MM.1S (cell line): ENCODE results near the gene MAN1C1.

Experiments
- DNase-seq: peaks from one replicate; pipeline ENCODE4 v3.0.0-alpha.2; 2015
- H2AFZ ChIP-seq: fragments of 300-600 bp; sonication (generic); 2 replicates; pipeline ENCODE4 v1.6.0; 2016; ENCODE audit warnings: antibody characterized with exemption, low read length
- H3F3A ChIP-seq: fragments of 300-600 bp; sonication (generic); 2 replicates; pipeline ENCODE4 v1.6.1; 2016; ENCODE audit warnings: mild to moderate bottlenecking, antibody characterized with exemption, low read length, moderate library complexity, mixed read lengths; ENCODE audit not compliant: insufficient read depth
- H3K27ac ChIP-seq: fragments of 300-600 bp; sonication (generic); 2 replicates; pipeline ENCODE4 v1.5.1; 2016; ENCODE audit warnings: mild to moderate bottlenecking, low read length
- H3K27me3 ChIP-seq: fragments of 300-600 bp; sonication (generic); replicated peaks from 2 replicates; pipeline ENCODE4 v1.6.0; 2016; ENCODE audit warnings: low read length; ENCODE audit not compliant: insufficient read depth
- H3K36me3 ChIP-seq: fragments of 300-600 bp; sonication (generic); replicated peaks from 2 replicates; pipeline ENCODE4 v1.6.1; 2016; ENCODE audit warnings: mild to moderate bottlenecking, low read length, mixed read lengths; ENCODE audit not compliant: insufficient read depth
- H3K4me1 ChIP-seq: fragments of 300-600 bp; sonication (generic); 2 replicates; pipeline ENCODE4 v1.6.1; 2016; ENCODE audit warnings: low read length, mixed read lengths
- H3K4me2 ChIP-seq: fragments of 300-600 bp; sonication (generic); 2 replicates; pipeline ENCODE4 v1.6.0; 2016; ENCODE audit warnings: low read depth, low read length
- H3K4me3 ChIP-seq: fragments of 300-600 bp; sonication (generic); 2 replicates; pipeline ENCODE4 v1.5.1; 2016; ENCODE audit warnings: low read length, mixed read lengths
- H3K79me2 ChIP-seq: fragments of 300-600 bp; sonication (generic); 2 replicates; pipeline ENCODE4 v1.6.1; 2016; ENCODE audit warnings: mixed run types, low read length, mixed read lengths
- H3K9ac ChIP-seq: fragments of 300-600 bp; sonication (generic); 2 replicates; pipeline ENCODE4 v1.6.1; 2016; ENCODE audit warnings: low read length, mixed read lengths
- H3K9me2 ChIP-seq: fragments of 300-600 bp; sonication (generic); replicated peaks from 2 replicates; pipeline ENCODE4 v1.6.1; 2016; ENCODE audit warnings: mild to moderate bottlenecking, low read length, mixed read lengths; ENCODE audit not compliant: insufficient read depth
- H3K9me3 ChIP-seq: fragments of 300-600 bp; sonication (generic); replicated peaks from 2 replicates; pipeline ENCODE4 v1.6.1; 2016; ENCODE audit warnings: mild to moderate bottlenecking, low read length, mixed read lengths; ENCODE audit not compliant: insufficient read depth
- H4K20me1 ChIP-seq: fragments of 300-600 bp; sonication (generic); 2 replicates; pipeline ENCODE4 v1.6.1; 2016; ENCODE audit warnings: mild to moderate bottlenecking, low read length, moderate library complexity, mixed read lengths; ENCODE audit not compliant: insufficient read depth
- CTCF ChIP-seq: fragments of 300-600 bp; sonication (generic); IDR thresholded peaks from 2 replicates; pipeline ENCODE4 v1.5.1; 2016; ENCODE audit warnings: antibody characterized with exemption, low read length, mixed read lengths
- EZH2 ChIP-seq: fragments of 300-600 bp; sonication (generic); optimal IDR thresholded peaks from 2 replicates; pipeline ENCODE3; 2017; ENCODE audit warnings: low read depth, mild to moderate bottlenecking, antibody characterized with exemption, low read length, mixed read lengths
- EZH2phosphoT487 ChIP-seq: fragments of 300-600 bp; sonication (generic); IDR thresholded peaks from 2 replicates; pipeline ENCODE4 v1.6.1; 2018; ENCODE audit warnings: antibody characterized with exemption, low read length

Gene MAN1C1

GRCh38 chr1:25773441-25774125, 157.0 kb downstream of the MAN1C1 start:
- no peak for DNase-seq

GRCh38 chr1:25774206-25774803, 157.7 kb downstream of the MAN1C1 start:
- H3K4me2 ChIP-seq: no peak overlapping the region
- no peaks in the 10 kb centered on the region for H3K9me3 ChIP-seq
- no peak overlapping the region for H3K9ac ChIP-seq
- H3K27ac ChIP-seq: no peak overlapping the region
- no peaks in the 10 kb centered on the region for H4K20me1 ChIP-seq
- H3K36me3 ChIP-seq: no peaks in the 10 kb centered on the region
- no peaks in the 10 kb centered on the region for H3K79me2 ChIP-seq
- no peak overlapping the region for H3K4me3 ChIP-seq
- H3F3A ChIP-seq: no peaks in the 10 kb centered on the region
- no peaks in the 10 kb centered on the region for H3K9me2 ChIP-seq
- no peak overlapping the region for H2AFZ ChIP-seq
- H3K4me1 ChIP-seq: no peaks in the 10 kb centered on the region
- TF ChIP-seq CTCF (no peak), EZH2 (no peak), EZH2phosphoT487 (no peak)
- no peaks in the 10 kb centered on the region for H3K27me3 ChIP-seq
- no peak for DNase-seq

More at GRCh38 chr1:25773441-25774125, 157.0 kb downstream of the MAN1C1 start:
- no peak overlapping the region for H3K4me3 ChIP-seq
- H3K79me2 ChIP-seq: no peaks in the 10 kb centered on the region
- no peaks in the 10 kb centered on the region for H3K27me3 ChIP-seq
- no peaks in the 10 kb centered on the region for H3F3A ChIP-seq
- H3K9me3 ChIP-seq: no peaks in the 10 kb centered on the region
- no peak overlapping the region for H2AFZ ChIP-seq
- H3K9me2 ChIP-seq: no peaks in the 10 kb centered on the region
- H3K4me1 ChIP-seq: no peaks in the 10 kb centered on the region
- no peak overlapping the region for H3K27ac ChIP-seq
- H3K4me2 ChIP-seq: no peak overlapping the region
- TF ChIP-seq EZH2phosphoT487 (no peak), EZH2 (no peak), CTCF (no peak)
- no peaks in the 10 kb centered on the region for H3K36me3 ChIP-seq
- H4K20me1 ChIP-seq: no peaks in the 10 kb centered on the region
- H3K9ac ChIP-seq: no peak overlapping the region

- Histone ChIP-seq H3F3A (no peaks in the 10 kb centered on the region), H3K27ac (no peak overlapping the region), H3K9ac (no peak overlapping the region), H3K9me3 (no peaks in the 10 kb centered on the region), H4K20me1 (no peaks in the 10 kb centered on the region), H3K36me3 (no peaks in the 10 kb centered on the region), H3K27me3 (no peaks in the 10 kb centered on the region), H3K79me2 (no peaks in the 10 kb centered on the region), H3K4me1 (no peaks in the 10 kb centered on the region), H2AFZ (no peak overlapping the region), H3K4me2 (no peak overlapping the region), H3K4me3 (no peak overlapping the region), H3K9me2 (no peaks in the 10 kb centered on the region)
- TF ChIP-seq EZH2: no peak
- no peak for DNase-seq
These were observed 158.6 kb downstream of the MAN1C1 start for GRCh38 chr1:25774921-25775771.
